Measurements from ENCODE around the gene SEC14L2. TPM values are rescaled to one million over a fixed set of nuclear protein-coding genes. Genes with fewer than 3 reads are reported as not detected.

SEC14L2 gene
- total and polyA plus RNA-seq, 7 donors: 2.4 to 12.1 (median 5.5) TPM

- intact Hi-C loops (cut with DNase I): no loop called here
- Histone ChIP-seq H3K9me3 (no peaks in the 10 kb centered on the region), H3K36me3 (peaks cover 0 to 45% (median 5%) of the 10 kb centered on the region in 4 donors), H3K27ac (no peak overlapping the region), H3K27me3 (no peaks in the 10 kb centered on the region), H3K4me3 (no peak overlapping the region), H3K4me1 (peaks cover 0 to 12% (median 10%) of the 10 kb centered on the region in 4 donors)
- TF ChIP-seq POLR2A (IDR thresholded peaks at IDR 0.05): no peak
- TF ChIP-seq EP300 (IDR thresholded peaks at IDR 0.05): no peak
- no peak for DNase-seq
- 94 to 97% methylated on average over 5 of the region's 5 CpGs for WGBS, 2 donors
Measured at GRCh38 chr22:30382340-30382739, 14.5 kb upstream of the SEC14L2 start.

GRCh38 chr22:30383061-30383460 is 13.8 kb upstream of the SEC14L2 start:
- H3K4me3 ChIP-seq: no peak overlapping the region
- no peak for DNase-seq
- H3K4me1 ChIP-seq: peaks cover 3 to 16% (median 14%) of the 10 kb centered on the region in 4 donors
- peaks cover 0 to 45% (median 5%) of the 10 kb centered on the region in 4 donors for H3K36me3 ChIP-seq
- 61 to 65% methylated on average over 3 of the region's 3 CpGs for WGBS, 2 donors
- intact Hi-C loops (cut with DNase I): no loop called here
- H3K27me3 ChIP-seq: no peaks in the 10 kb centered on the region
- TF ChIP-seq CTCF (IDR thresholded peaks at IDR 0.05) (no peak), POLR2A (IDR thresholded peaks at IDR 0.05) (no peak), EP300 (IDR thresholded peaks at IDR 0.05) (no peak), POLR2AphosphoS5 (IDR thresholded peaks at IDR 0.05) (no peak)
- H3K9me3 ChIP-seq: no peaks in the 10 kb centered on the region
- no peak overlapping the region for H3K27ac ChIP-seq

GRCh38 chr22:30385942-30386341 is 10.9 kb upstream of the SEC14L2 start:
- Histone ChIP-seq H3K27me3 (no peaks in the 10 kb centered on the region), H3K9me3 (no peaks in the 10 kb centered on the region), H3K4me1 (peaks cover 3 to 16% (median 14%) of the 10 kb centered on the region in 4 donors), H3K4me3 (no peak overlapping the region), H3K36me3 (peaks cover 0 to 24% (median 5%) of the 10 kb centered on the region in 4 donors), H3K27ac (no peak overlapping the region)
- no peak for TF ChIP-seq CTCF (IDR thresholded peaks at IDR 0.05)
- no peak for TF ChIP-seq POLR2AphosphoS5 (IDR thresholded peaks at IDR 0.05)
- TF ChIP-seq EP300 (IDR thresholded peaks at IDR 0.05): no peak
- TF ChIP-seq POLR2A (IDR thresholded peaks at IDR 0.05): no peak
- WGBS, 2 donors: 92 to 96% methylated on average over 10 of the region's 10 CpGs
- intact Hi-C loops (cut with DNase I): loop anchor here (2.0 to 5.0 kb wide), 4 partner anchors 29 to 275 kb away; partner anchors contain the start of genes CCDC157 and SF3A1
- DNase-seq: no peak

GRCh38 chr22:30386608-30386959 is 10.2 kb upstream of the SEC14L2 start:
- no peaks in the 10 kb centered on the region for H3K9me3 ChIP-seq
- TF ChIP-seq EP300 (IDR thresholded peaks at IDR 0.05) (no peak), POLR2A (IDR thresholded peaks at IDR 0.05) (no peak), CTCF (IDR thresholded peaks at IDR 0.05) (no peak), POLR2AphosphoS5 (IDR thresholded peaks at IDR 0.05) (no peak)
- 29 to 35% methylated on average over 10 of the region's 10 CpGs for WGBS, 2 donors
- intact Hi-C loops (cut with DNase I): loop anchor here (2.0 to 5.0 kb wide), 4 partner anchors 30 to 276 kb away; partner anchors contain the start of genes CCDC157 and SF3A1
- peak overlapping the region; percentile 76 to 86 (median 81) for H3K27ac ChIP-seq
- DNase-seq: peak; percentile 74
- H3K4me3 ChIP-seq: peak overlapping the region; percentile 46 to 67 (median 62)
- peaks cover 0 to 17% (median 3%) of the 10 kb centered on the region in 4 donors for H3K36me3 ChIP-seq
- no peaks in the 10 kb centered on the region for H3K27me3 ChIP-seq
- H3K4me1 ChIP-seq: peaks cover 3 to 16% (median 14%) of the 10 kb centered on the region in 4 donors

- H3K4me1 ChIP-seq: peaks cover 3 to 16% (median 14%) of the 10 kb centered on the region in 4 donors
- peaks cover 0 to 15% (median 3%) of the 10 kb centered on the region in 4 donors for H3K36me3 ChIP-seq
- intact Hi-C loops (cut with DNase I): loop anchor here (1.0 to 5.0 kb wide), 6 partner anchors 30 to 276 kb away; partner anchors contain the start of genes CCDC157 and SF3A1
- 2% methylated on average over 95 of the region's 95 CpGs for WGBS, 2 donors
- no peaks in the 10 kb centered on the region for H3K27me3 ChIP-seq
- TF ChIP-seq POLR2A (IDR thresholded peaks at IDR 0.05): no peak
- TF ChIP-seq CTCF (IDR thresholded peaks at IDR 0.05): peak; percentile 92 to 94 (median 94)
- peak within 1 kb of the TSS; percentile 76 to 86 (median 81) for H3K27ac ChIP-seq
- peak; percentile 88 for DNase-seq
- H3K9me3 ChIP-seq: no peaks in the 10 kb centered on the region
- peak within 1 kb of the TSS; percentile 46 to 67 (median 62) for H3K4me3 ChIP-seq
Measured at GRCh38 chr22:30386960-30387827, 9.6 kb upstream of the SEC14L2 start, which contains the start of gene RNF215. Gene RNF215 (minus strand): TSS chr22:30387411. CDS start chr22:30387313, 98 bp downstream.

All from sigmoid colon (tissue), 7 donors.